OCI-LY1 (cell line): ENCODE results near the gene SSC5D.
"Not testable (repeated sequence)": the region's sequence is repeated elsewhere in the genome, so short reads cannot be mapped to it uniquely, and the experiment has no call there.

Source experiments
- EZH2 ChIP-seq: fragments of 200-600 bp; sonication (generic), shearing (Covaris generic); IDR thresholded peaks from 2 replicates; pipeline ENCODE4 v1.8.0; 2017; ENCODE audit warnings: borderline replicate concordance, mixed run types, mild to moderate bottlenecking, antibody characterized with exemption, low read length, moderate library complexity, mixed read lengths
- TF ChIP-seq, protein P1 (sequence below): fragments of 200-600 bp; sonication (generic), shearing (Covaris generic); IDR thresholded peaks from 2 replicates; pipeline ENCODE4 v1.5.1; 2017; ENCODE audit warnings: mild to moderate bottlenecking, antibody characterized with exemption, low read length, moderate library complexity, mixed read lengths

- TF ChIP-seq, protein P1, sequence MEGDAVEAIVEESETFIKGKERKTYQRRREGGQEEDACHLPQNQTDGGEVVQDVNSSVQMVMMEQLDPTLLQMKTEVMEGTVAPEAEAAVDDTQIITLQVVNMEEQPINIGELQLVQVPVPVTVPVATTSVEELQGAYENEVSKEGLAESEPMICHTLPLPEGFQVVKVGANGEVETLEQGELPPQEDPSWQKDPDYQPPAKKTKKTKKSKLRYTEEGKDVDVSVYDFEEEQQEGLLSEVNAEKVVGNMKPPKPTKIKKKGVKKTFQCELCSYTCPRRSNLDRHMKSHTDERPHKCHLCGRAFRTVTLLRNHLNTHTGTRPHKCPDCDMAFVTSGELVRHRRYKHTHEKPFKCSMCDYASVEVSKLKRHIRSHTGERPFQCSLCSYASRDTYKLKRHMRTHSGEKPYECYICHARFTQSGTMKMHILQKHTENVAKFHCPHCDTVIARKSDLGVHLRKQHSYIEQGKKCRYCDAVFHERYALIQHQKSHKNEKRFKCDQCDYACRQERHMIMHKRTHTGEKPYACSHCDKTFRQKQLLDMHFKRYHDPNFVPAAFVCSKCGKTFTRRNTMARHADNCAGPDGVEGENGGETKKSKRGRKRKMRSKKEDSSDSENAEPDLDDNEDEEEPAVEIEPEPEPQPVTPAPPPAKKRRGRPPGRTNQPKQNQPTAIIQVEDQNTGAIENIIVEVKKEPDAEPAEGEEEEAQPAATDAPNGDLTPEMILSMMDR, result not testable (repeated sequence)
- TF ChIP-seq EZH2, result not testable (repeated sequence)
These were observed 40.1 kb upstream of the SSC5D start for GRCh38 chr19:55448175-55448490.
